A673 (cell line): Measurements from ENCODE around the gene OLFM1. TPM values are rescaled to one million over a fixed set of nuclear protein-coding genes. Genes with fewer than 3 reads are reported as not detected.

Experiments
- BruUV-seq: library from RNA; stranded (reverse); fragments of 400-500 nt; replicated peaks from 2 replicates; lab custom pipeline; 2021; lab: Mats Ljungman, UMichigan
- CTCF ChIA-PET: fragments of 300-600 bp; sonication (Branson Sonifier 250); formaldehyde crosslinking; loops from one replicate; lab custom pipeline; 2022; ENCODE audit warnings: antibody characterized with exemption; lab: Charles Lee
- POLR2A ChIA-PET: fragments of 300-600 bp; sonication (Branson Sonifier 250); formaldehyde crosslinking; loops from one replicate; lab custom pipeline; 2022; ENCODE audit warnings: antibody characterized with exemption; ENCODE audit not compliant: low non-redundant PET; lab: Charles Lee
- DNase-seq: peaks from one replicate; pipeline ENCODE4 v3.0.0-alpha.2; 2015; ENCODE audit warnings: low spot score
- H3K27ac ChIP-seq: fragments of 200-600 bp; sonication (generic); 2 replicates; pipeline ENCODE4 v1.5.1; 2016; ENCODE audit warnings: mixed run types, low read depth, mild to moderate bottlenecking, mixed read lengths, antibody characterized with exemption, low read length; ENCODE audit not compliant: poor library complexity, severe bottlenecking
- H3K27me3 ChIP-seq: fragments of 200-600 bp; sonication (generic); replicated peaks from 2 replicates; pipeline ENCODE4 v1.6.1; 2017; ENCODE audit warnings: mixed run types, low read depth, mild to moderate bottlenecking, mixed read lengths, antibody characterized with exemption, low read length; ENCODE audit not compliant: insufficient read depth, poor library complexity
- H3K36me3 ChIP-seq: fragments of 200-600 bp; sonication (generic); 2 replicates; pipeline ENCODE4 v1.6.1; 2016; ENCODE audit warnings: mixed run types, mild to moderate bottlenecking, mixed read lengths, antibody characterized with exemption, low read length; ENCODE audit not compliant: insufficient read depth, poor library complexity, severe bottlenecking
- H3K4me1 ChIP-seq: fragments of 200-600 bp; sonication (generic); 2 replicates; pipeline ENCODE4 v1.6.1; 2017; ENCODE audit warnings: mixed run types, mild to moderate bottlenecking, mixed read lengths, antibody characterized with exemption, low read length; ENCODE audit not compliant: insufficient read depth, poor library complexity, severe bottlenecking
- H3K4me3 ChIP-seq: fragments of 200-600 bp; sonication (generic); 2 replicates; pipeline ENCODE4 v1.5.1; 2016; ENCODE audit warnings: low read depth, mixed run types, mild to moderate bottlenecking, mixed read lengths, low read length; ENCODE audit not compliant: poor library complexity, severe bottlenecking
- H3K9me3 ChIP-seq: fragments of 200-600 bp; sonication (generic); 2 replicates; pipeline ENCODE4 v1.6.1; 2016; ENCODE audit warnings: mixed run types, low read depth, mild to moderate bottlenecking, mixed read lengths, antibody characterized with exemption, low read length; ENCODE audit not compliant: poor library complexity, severe bottlenecking
- CTCF ChIP-seq: fragments of 300-800, 200-600 bp; sonication (generic); conservative IDR thresholded peaks from 2 replicates; pipeline ENCODE4 v1.5.1; 2017; ENCODE audit warnings: low read depth, mild to moderate bottlenecking, antibody characterized with exemption, low read length, moderate library complexity, mixed read lengths
- EZH2 ChIP-seq: fragments of 200-600 bp; sonication (generic); IDR thresholded peaks from 2 replicates; pipeline ENCODE4 v1.6.1; 2017; ENCODE audit warnings: borderline replicate concordance, low read depth, mild to moderate bottlenecking, mixed read lengths, antibody characterized with exemption, low read length; ENCODE audit not compliant: poor library complexity, severe bottlenecking
- intact Hi-C: fragments of 100-400 bp; cut with micrococcal nuclease; formaldehyde crosslinking; loops from one replicate; pipeline ENCODE4 v1.10.0; 2022; ENCODE audit not compliant: unreplicated experiment
- total RNA-seq: library from RNA; stranded (reverse); gene quantifications from 2 replicates; pipeline ENCODE4 v1.2.3, GENCODE V29; 2021

OLFM1 gene
- total RNA-seq, 1 experiment from 2014 or later = 308 TPM

- Histone ChIP-seq H3K27me3 (no peaks in the 10 kb centered on the region), H3K27ac (peak overlapping the region; percentile 93), H3K36me3 (peaks cover 32% of the 10 kb centered on the region), H3K4me1 (peaks cover 75% of the 10 kb centered on the region), H3K9me3 (no peaks in the 10 kb centered on the region), H3K4me3 (peak overlapping the region; percentile 95)
- TF ChIP-seq EZH2 = no peak
- no peak for TF ChIP-seq CTCF
- ChIA-PET POLR2A (no interaction called here), CTCF (no interaction called here)
- BruUV-seq = no TSS peak
- intact Hi-C loops = loop anchor here (5.0 kb wide), 1 partner anchor 69 kb away; no protein-coding TSS in a partner anchor
- DNase-seq = peak; percentile 33
Observed at GRCh38 chr9:135087899-135088347, 455 bp downstream of the OLFM1 start.

- Histone ChIP-seq H3K27me3 (no peaks in the 10 kb centered on the region), H3K4me3 (peak overlapping the region; percentile 95), H3K4me1 (peaks cover 77% of the 10 kb centered on the region), H3K9me3 (no peaks in the 10 kb centered on the region), H3K36me3 (peaks cover 38% of the 10 kb centered on the region), H3K27ac (peak overlapping the region; percentile 93)
- ChIA-PET POLR2A (interaction anchor here (0.7 to 1.2 kb wide), 3 partner anchors 9 to 68 kb away, joined by 3 to 5 read pairs (median 3); no protein-coding TSS in a partner anchor), CTCF (interaction anchor here (0.5 to 1.3 kb wide), 3 partner anchors 255 to 1044 kb away, joined by 3 to 5 read pairs (median 3); no protein-coding TSS in a partner anchor)
- BruUV-seq = no TSS peak
- peak; percentile 43 for DNase-seq
- TF ChIP-seq EZH2 = no peak
- no peak for TF ChIP-seq CTCF
- intact Hi-C loops = loop anchor here (5.0 kb wide), 1 partner anchor 69 kb away; no protein-coding TSS in a partner anchor
Observed at GRCh38 chr9:135088348-135088978, 995 bp downstream of the OLFM1 start.

GRCh38 chr9:135088979-135089847, 1.7 kb downstream of the OLFM1 start:
- TF ChIP-seq CTCF (no peak), EZH2 (no peak)

More at GRCh38 chr9:135088979-135089847, 1.7 kb downstream of the OLFM1 start:
- DNase-seq = peak; percentile 38
- Histone ChIP-seq H3K9me3 (no peaks in the 10 kb centered on the region), H3K27ac (peak overlapping the region; percentile 93), H3K4me1 (peaks cover 77% of the 10 kb centered on the region), H3K36me3 (peaks cover 39% of the 10 kb centered on the region), H3K4me3 (peak overlapping the region; percentile 95), H3K27me3 (no peaks in the 10 kb centered on the region)
- POLR2A ChIA-PET = interaction anchor here (0.7 to 1.2 kb wide), 3 partner anchors 9 to 68 kb away, joined by 3 to 5 read pairs (median 3); no protein-coding TSS in a partner anchor
- CTCF ChIA-PET = interaction anchor here (0.5 to 1.3 kb wide), 3 partner anchors 254 to 1044 kb away, joined by 3 to 5 read pairs (median 3); no protein-coding TSS in a partner anchor
- TSS peak; percentile 5 for BruUV-seq
- intact Hi-C loops = loop anchor here (5.0 kb wide), 1 partner anchor 68 kb away; no protein-coding TSS in a partner anchor
